ENCODE measurements around the gene PLET1.

The PLET1 gene

DNA sequence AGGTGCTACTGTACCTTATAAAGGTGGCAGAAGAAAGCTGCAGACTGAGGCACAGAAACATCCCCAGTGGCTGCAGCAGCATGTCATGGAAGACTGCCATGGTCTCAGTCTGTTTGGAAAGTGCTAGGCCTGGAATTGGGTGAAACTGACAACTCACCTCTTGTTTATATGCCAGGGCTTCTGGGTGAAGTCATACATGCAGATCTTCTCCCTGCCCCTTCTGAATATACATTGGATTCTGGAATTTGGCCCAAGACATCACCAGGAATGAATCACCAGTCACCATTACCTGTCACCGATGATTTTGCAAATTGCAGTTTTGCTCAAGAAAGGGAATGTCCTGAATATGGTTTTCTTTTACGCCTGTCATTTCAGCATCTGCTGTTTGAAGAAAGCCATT, at the start of gene PLET1:
Gene PLET1, minus strand, starts transcription at position 371 of the 400 bp plus-strand sequence. Its CDS starts 271 bp downstream, at position 100.
- DNase-seq, result no peak

- no peak for DNase-seq
These were observed 49.8 kb upstream of the PLET1 start for GRCh38 chr11:112310419-112310818.

DNA sequence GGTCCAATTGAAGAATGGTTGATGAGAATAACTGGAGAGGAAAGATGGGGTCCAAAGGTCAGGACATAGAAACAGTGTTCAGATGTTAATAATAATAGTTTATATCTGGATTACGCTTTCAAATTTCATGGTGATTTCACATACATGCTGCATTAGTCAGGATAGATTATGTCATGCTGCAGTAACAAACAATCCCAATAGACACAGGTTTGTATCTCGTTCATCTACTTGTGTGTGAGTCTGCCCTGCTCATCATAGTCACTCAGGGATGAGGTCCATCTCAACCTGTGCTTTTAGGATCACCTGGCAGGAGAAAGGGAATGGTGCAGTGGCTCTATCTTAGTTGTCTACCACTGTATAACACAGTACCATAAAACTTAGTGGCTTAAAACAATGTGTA, 48.0 kb upstream of the PLET1 start:
- no peak for DNase-seq

- no peak for DNase-seq
These were observed 47.0 kb upstream of the PLET1 start for GRCh38 chr11:112307616-112308015.

- no peak for DNase-seq
These were observed 45.6 kb upstream of the PLET1 start for GRCh38 chr11:112306230-112306629.

GRCh38 chr11:112304914-112305313, 44.3 kb upstream of the PLET1 start:
- DNase-seq, result no peak

GRCh38 chr11:112303616-112304015, 43.0 kb upstream of the PLET1 start:
- no peak for DNase-seq

DNA sequence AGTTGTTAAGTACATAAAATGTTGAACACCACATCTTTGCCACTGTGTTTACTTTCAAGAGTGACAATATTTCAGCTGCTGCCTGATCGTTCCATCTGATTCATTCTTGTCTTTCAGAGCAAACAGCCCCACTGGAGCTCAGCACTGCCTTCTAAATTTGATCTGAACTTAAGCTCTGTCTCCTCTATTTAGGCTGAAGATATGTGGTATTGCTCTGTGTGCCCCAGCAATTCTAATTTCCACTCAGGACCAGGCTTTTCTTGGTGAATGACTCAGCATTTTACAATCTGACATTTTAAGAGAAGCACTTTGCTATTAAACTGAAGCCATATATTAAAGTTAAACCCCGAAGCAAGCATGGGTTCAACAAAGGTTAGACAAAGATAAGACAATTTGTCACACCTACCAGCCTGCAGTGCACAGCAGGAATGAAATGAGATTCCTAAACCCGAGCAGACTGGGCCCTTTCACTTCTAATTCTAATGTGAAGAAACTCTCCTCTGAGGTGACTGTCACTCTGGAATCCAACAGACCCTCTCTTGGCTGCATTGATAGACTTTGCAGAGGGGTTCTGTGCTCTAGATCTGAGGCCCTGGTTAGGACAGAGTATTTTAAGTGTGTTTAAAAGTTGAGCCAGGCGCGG, 41.7 kb upstream of the PLET1 start:
- DNase-seq, result no peak

DNA sequence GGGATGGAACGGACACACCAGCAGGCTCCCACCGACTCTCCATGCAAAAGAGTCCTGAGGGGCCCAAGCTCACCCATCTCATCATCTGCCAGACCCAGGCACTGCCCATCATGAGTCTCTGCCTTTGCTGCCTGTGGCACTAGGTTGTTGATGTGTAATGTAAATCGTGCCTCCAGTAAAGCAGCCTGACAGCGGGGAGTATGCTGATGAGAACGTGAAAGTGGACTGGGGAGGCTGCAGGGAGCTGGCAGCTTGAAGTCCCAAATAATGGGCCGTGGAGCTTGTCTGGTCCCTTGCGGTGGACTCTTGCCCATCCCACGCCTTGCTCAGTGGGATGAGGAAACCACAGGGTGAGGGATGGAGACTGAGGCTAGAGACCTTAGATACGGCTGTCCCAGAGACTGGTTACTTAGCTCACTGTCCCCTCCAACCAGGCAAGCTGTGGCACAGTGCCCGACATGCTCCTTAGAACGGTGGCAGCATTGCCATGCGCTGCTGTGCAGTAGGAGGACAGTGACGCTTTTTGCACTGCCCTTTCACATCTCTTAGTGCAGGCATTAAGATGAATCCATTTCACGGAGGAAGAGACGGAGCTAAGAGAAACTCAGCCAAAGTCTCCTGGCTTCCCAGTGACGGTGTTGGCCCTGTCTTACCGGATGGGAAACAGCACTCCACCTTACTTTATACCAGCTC, 39.6 kb upstream of the PLET1 start:
- DNase-seq, result no peak

- no peak for DNase-seq
These were observed 37.9 kb upstream of the PLET1 start for GRCh38 chr11:112298535-112298934.

DNA sequence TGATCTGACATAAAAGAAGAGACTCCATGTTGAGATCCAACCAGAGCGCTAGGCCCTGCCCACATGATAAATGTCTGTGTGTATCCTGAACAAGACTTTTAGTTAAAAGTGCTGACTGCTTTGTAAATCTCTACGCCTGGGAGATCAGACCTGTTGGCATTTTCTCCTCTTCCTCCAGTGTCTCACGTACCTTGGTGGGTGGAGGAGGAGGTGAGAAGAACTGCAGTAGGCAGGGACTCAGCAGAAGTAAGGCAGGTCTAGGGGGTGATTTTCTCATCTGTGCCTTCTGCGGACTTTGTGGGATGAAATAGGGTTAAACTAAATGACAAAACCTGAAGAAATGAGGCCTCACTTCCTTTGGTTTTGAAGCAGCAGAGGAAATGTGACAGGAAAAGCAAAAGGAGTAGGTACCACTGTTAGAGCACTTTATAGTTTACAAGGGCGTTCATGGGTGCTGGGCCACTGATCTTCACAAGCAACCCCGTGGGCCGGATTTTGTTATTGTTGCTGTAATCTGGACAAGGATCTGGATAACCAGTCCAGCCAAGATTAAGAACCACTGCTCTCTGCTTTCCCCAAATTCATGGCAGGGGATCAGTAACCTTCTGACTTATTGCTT, 36.7 kb upstream of the PLET1 start:
- DNase-seq, result no peak

GRCh38 chr11:112296044-112296443, 35.4 kb upstream of the PLET1 start:
- DNase-seq, result no peak

DNA sequence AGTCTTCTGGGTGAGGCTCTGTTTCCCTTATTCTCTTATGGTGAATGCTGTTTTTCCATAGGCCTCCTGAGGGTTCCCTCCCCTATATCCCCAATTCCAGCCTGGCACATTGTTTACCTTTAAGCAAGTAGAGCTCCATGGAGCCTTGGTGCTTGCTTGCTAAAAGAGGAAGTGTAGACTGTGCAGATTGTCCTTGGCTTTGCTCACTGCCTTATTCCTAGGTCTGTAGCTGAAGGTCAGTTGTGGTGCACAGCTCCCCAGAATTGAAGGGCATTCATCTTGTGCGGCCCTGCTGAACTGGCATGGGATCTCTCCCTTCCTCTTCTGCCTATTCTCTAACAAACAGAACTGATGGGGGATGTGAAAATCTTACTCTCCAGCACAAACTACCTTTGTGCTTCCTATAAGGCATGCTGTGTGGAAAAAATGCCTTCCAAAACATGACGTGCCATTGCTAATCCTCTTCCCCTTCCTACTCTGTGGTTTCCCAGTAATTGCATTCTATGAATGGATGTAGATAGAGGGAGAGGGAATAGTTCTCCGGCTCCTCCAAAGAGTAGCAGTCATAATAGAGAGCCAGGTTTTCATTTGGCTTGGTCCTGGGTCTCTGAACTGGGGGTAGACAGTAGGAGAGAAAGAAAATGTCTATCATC, 34.2 kb upstream of the PLET1 start:
- no peak for DNase-seq

DNA sequence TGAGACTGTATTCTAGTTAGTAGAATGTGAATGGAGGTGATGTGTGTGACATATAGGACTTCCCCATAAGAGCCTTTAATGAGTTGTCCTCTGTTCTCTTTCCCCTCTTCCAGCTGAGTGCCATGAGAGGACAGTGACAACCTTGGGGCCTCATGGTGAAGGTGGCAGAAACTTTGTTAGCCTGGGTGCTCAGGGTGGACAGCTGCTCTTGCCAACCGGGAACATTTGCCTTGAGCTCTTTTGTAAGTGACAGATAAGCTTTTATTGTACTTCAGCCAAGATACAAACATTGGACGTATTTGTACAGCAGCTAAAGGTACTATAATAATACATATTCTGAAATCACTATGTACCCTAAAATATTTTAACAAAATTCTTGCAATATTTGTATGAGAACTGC, 33.0 kb upstream of the PLET1 start:
- DNase-seq, result no peak

- no peak for DNase-seq
These were observed 32.2 kb upstream of the PLET1 start for GRCh38 chr11:112292785-112293407.

GRCh38 chr11:112292188-112292587, 31.5 kb upstream of the PLET1 start:
- no peak for DNase-seq

GRCh38 chr11:112291191-112291590, 30.5 kb upstream of the PLET1 start:
- DNase-seq, result no peak

DNA sequence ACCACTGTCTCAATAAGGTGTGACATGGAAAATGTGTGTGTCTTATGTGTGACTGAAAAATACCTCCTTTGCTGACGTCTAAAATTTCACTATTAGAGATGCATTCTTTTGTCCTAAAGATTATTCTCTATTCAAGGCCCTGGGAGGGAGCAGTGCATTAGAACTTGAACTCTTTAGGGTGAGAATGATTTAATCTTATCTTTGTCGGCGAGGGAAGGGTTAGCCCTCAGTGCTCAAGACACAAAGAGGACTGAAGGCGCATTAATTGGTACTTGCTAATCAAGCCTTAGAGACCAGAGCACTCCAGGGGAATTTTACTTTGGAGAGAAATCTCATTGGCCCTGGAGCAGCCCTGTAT, 29.8 kb upstream of the PLET1 start:
- no peak for DNase-seq

DNA sequence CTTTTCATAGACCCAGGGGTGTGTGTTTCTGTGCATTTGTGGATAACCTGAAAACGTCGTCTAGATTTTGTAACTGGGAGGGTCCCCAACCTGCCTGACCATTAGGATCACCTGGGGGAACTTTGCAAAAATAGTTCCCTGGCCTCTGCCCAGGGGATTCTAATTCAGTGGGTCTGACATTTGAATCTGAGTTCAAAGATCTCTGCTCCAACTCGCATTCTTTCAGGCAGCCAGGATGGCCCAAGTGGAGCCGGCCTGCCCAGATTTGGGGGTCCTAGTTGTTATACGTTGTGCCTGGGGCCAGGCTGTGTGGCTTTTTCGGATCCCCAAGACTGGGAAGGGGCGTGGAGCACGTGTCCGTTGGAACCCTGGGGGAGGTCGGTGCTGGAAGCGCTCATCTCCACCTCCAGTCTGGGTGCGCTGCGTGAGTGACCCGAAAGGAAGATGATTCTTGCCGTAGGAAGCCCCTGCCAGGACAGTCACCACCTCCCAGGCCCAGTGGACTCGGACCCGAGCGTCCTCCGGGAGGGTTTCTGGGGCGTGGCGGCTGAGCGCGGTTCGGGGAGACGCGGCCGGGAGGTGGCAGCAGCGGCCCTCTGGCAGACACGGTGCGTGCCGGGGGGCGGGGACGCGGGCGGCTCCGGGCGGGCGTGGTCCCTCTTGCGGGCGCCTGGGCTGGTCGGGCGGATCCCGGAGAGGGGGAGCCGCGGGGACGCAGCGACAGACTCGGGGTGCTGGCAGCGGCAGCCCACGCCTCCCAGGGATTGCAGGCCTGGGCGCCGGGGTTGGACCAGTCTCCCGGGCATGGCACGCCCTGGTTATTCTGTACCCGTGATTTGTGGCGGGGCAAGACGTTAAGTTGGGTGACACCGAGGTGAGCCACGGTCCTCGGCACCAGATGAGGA, 29.2 kb upstream of the PLET1 start:
- peak; percentile 9 for DNase-seq

GRCh38 chr11:112288021-112288420, 27.4 kb upstream of the PLET1 start:
- DNase-seq, result no peak

GRCh38 chr11:112285841-112286311, 25.2 kb upstream of the PLET1 start:
- DNase-seq, result no peak

- DNase-seq, result no peak
These were observed 21.1 kb upstream of the PLET1 start for GRCh38 chr11:112281726-112282125.
